HFF-Myc (cell line): ENCODE results near the gene DAB2.

Source experiments
- DNase-seq: peaks from one replicate; pipeline ENCODE4 v3.0.0-alpha.2; 2011; ENCODE audit warnings: low read depth; ENCODE audit errors: extremely low read depth
- H3K4me3 ChIP-seq: replicated peaks from 2 replicates; pipeline ENCODE4 v1.5.1; 2011; ENCODE audit warnings: low read depth, mild to moderate bottlenecking, control low read depth, low read length
- TF ChIP-seq, protein P1 (sequence below): IDR thresholded peaks from 2 replicates; pipeline ENCODE4 v1.5.1; 2012; ENCODE audit warnings: mild to moderate bottlenecking, low read depth, low read length, control low read depth; ENCODE audit errors: missing control alignments

DAB2 gene

DNA sequence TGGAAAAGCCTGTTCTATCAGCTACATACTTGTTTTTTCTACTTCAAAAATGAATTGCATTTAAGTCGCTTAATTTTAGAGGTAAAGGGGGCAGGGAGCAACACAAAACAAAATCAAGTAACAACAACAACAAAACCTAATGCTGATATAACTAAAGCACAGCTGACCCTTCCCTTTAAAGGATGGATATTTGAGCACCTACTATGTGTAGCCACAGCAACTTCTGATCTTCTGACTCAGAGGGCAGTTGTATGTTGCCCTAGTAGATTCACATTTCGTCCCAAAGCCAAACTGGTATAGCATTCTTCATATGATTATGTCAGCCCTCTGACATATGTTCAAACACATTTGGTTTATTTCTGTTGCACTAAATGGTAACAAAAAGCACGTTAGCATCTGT lies 6.8 kb downstream of the DAB2 start:
- no peak overlapping the region for H3K4me3 ChIP-seq
- TF ChIP-seq, protein P1, sequence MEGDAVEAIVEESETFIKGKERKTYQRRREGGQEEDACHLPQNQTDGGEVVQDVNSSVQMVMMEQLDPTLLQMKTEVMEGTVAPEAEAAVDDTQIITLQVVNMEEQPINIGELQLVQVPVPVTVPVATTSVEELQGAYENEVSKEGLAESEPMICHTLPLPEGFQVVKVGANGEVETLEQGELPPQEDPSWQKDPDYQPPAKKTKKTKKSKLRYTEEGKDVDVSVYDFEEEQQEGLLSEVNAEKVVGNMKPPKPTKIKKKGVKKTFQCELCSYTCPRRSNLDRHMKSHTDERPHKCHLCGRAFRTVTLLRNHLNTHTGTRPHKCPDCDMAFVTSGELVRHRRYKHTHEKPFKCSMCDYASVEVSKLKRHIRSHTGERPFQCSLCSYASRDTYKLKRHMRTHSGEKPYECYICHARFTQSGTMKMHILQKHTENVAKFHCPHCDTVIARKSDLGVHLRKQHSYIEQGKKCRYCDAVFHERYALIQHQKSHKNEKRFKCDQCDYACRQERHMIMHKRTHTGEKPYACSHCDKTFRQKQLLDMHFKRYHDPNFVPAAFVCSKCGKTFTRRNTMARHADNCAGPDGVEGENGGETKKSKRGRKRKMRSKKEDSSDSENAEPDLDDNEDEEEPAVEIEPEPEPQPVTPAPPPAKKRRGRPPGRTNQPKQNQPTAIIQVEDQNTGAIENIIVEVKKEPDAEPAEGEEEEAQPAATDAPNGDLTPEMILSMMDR = no peak
- DNase-seq = no peak

DNA sequence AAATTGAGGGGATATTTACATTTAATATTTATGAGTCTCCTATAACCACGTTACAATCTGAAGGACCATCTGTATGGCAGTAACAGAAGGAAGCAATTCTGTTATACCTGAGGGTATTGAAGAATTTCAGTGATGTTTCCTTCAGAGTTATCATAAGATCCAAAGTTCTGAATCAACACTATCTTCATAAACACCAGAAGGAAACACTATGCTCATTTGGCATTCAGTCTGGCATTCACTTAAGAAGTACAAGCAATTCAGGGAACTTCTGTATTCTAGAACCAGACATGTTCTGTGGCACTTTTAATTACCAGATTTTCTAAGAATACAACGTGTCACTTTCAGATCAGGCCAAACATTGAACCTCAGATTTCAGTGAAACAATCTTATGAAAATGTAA lies 9.6 kb downstream of the DAB2 start:
- DNase-seq = no peak
- TF ChIP-seq, protein P1 = no peak
- no peak overlapping the region for H3K4me3 ChIP-seq

DNA sequence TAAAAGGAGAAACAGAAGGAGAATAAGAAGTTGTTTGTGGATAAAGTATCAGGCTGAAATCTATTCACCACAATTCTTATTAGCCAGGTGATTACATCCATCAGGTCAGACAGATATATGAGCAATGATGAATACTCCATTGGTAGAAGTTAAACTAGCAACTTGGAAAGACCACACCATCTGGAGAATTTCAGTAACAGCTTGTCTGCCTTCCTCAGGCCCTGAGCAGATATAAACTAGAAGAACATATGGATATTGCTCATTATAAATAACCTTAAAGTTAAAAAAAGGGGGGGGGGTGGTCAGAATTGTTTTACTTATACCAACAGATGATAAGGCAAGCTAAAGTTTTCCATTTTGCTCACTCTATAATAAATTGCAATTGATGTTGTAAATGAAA lies 10.4 kb downstream of the DAB2 start:
- H3K4me3 ChIP-seq = no peak overlapping the region
- DNase-seq = no peak
- TF ChIP-seq, protein P1 = no peak

DNA sequence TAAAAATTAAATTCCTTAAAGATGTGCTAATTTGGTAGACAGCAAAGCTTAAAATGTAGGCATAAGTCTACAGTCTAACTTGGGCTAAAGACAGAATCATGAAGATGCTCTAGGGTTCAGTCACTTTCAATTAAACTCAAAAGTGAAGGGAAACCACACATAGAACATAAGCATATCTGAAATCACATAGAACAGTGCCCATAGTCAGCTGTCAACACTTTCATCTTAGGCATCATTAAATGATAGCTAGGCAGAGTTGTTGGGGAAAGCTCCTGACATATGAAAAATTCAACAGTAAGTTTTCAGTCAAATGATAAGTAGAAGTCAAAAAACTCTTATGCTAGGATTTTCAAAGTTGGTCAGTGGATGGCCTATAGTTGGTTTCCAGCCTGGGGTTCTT lies 11.0 kb downstream of the DAB2 start:
- DNase-seq = no peak
- TF ChIP-seq, protein P1 = no peak
- H3K4me3 ChIP-seq = no peak overlapping the region

DNA sequence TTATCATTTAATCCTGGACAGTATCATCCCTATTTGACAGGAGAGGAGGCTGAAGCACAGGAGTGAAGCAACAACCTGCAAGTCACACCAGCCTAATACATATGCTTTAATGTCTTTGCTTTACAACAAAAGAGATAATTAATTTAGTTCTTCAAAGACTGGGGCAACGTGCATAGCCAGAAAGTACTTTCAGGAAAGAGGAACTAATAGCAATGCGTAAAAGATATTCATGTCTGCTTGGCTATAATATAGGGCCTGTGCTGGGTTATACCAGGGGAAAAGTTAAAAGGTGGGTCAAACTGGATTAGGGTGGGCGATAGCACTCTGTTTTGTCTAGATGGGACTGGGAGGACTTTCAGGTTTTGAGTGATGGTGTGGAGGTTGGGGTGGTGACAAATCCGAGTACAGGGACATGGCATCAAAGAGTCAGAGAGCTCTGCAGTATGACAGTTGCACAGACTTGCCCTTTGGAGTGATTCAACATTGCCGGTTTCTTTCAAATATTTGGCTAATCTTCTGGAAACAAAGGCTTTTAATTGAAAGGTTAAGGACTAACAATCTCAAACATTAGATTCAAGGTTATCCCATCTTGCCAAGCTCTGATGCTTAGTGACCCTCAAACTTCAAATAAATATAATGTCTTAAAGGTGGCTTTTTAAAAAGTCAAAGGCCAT lies 11.9 kb downstream of the DAB2 start:
- no peak for DNase-seq
- no peak overlapping the region for H3K4me3 ChIP-seq
- TF ChIP-seq, protein P1 = no peak

DNA sequence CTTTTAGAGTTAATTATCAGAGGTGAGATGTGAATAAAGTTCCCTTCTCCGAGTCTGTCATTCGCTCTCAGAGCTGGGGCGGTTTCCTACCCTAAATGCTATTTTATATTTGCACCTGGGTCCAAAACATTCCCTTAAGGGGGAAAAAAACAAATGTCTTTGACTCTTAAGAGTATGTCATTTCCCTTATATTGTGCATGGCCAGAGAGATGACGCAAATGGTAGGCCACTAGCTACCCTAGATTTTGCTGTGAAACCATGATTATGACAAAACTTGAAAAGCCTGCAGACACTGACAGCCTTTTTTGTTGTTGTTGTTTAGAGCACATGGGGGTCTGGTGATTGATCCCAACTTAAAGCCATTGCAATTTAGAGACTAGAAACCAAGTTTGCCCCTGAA lies 12.8 kb downstream of the DAB2 start:
- DNase-seq = no peak
- H3K4me3 ChIP-seq = no peak overlapping the region
- TF ChIP-seq, protein P1 = no peak

DNA sequence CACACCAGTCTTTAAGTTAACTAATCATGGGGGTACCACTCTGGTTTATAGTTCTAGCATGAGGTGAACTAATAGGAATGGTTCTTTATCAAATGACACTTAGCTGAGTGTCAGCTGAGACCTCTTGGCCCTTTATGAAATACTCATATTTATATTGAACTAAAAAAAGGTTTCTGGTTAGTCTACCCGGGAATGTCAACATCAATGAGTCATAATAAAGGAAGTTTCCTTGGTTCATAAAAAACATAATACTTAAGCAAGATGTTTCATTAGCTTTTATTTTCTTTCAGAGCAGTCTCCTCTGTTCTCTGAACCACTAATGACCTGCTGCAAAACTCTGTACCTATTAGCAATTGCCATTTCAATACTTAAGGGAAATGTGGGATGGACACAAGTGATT lies 13.7 kb downstream of the DAB2 start:
- H3K4me3 ChIP-seq = no peak overlapping the region
- no peak for DNase-seq
- TF ChIP-seq, protein P1 = no peak
